Limb (tissue), 2 donors: ENCODE measurements around the gene LAMB1.
A peak's percentile ranks its signal among the peaks of the same experiment; 100 is the strongest.
"Not testable (repeated sequence)": the region's sequence is repeated elsewhere in the genome, so short reads cannot be mapped to it uniquely, and the experiment has no call there.

Experiments
- DNase-seq, 2 donors: peaks; one replicate each; pipeline ENCODE4 v3.0.0-alpha.2; 2016; ENCODE audit errors: extremely low spot score in 2 of 2

Gene LAMB1

DNA sequence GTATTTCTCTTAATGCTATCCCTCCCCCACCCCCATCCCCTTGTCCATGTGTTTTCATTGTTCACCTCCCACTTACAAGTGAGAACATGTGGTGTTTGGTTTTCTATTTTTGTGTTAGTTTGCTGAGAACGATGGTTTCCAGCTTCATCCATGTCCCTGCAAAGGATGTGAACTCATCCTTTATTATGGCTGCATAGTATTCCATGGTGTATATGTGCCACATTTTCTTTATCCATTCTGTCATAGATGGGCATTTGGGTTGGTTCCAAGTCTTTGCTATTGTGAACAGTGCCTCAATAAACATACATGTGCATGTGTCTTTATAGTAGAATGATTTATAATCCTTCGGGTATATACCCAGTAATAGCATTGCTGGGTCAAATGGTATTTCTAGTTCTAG, 81.1 kb downstream of the LAMB1 start:
- DNase-seq: not testable (repeated sequence)

DNA sequence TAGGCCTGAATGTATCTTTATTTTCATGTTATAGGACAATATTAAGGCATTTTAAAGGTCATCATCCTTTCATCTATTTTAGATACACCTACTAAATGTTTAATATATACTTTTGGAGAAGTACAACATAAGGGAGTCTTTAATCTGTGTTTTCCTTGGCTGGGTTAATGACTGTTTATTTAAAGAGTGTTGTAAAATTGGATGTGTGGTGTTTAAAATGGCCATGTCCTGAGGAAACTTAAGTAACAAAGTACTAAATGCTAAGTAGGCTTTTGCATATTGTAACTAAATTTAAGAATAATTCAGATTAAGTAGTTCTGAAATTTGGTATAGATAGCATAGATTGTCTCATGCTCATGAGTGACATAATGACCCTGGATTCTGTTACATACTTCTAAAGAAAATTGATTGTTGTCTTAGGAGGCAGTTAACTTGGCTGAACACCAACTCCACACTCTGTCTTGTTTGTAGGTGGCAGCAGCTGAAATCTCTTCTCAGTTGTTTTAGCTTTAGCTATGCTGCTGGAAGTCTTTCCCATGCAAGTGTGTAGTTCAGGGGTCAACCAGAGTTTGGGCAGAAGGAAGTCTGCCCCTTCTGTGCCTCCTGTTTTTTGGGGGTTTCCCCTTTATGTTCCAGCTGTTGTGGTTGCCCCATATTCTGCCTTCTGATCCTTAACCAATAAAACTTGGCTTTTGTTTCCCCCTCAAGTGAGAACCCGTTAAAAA, 82.8 kb downstream of the LAMB1 start:
- DNase-seq: no peak

DNA sequence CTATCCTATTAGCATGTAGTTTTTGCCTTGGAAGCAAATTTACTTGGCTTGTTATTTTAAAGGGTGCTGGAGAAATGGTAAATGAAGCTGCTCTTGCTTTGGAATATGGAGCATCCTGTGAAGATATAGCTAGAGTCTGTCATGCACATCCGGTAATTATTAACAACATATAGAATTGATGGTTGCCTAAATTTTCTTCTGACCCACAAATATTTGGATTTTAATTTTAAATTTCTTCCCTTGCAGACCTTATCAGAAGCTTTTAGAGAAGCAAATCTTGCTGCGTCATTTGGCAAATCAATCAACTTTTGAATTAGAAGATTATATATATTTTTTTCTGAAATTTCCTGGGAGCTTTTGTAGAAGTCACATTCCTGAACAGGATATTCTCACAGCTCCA, 84.0 kb downstream of the LAMB1 start:
- DNase-seq: no peak

DNA sequence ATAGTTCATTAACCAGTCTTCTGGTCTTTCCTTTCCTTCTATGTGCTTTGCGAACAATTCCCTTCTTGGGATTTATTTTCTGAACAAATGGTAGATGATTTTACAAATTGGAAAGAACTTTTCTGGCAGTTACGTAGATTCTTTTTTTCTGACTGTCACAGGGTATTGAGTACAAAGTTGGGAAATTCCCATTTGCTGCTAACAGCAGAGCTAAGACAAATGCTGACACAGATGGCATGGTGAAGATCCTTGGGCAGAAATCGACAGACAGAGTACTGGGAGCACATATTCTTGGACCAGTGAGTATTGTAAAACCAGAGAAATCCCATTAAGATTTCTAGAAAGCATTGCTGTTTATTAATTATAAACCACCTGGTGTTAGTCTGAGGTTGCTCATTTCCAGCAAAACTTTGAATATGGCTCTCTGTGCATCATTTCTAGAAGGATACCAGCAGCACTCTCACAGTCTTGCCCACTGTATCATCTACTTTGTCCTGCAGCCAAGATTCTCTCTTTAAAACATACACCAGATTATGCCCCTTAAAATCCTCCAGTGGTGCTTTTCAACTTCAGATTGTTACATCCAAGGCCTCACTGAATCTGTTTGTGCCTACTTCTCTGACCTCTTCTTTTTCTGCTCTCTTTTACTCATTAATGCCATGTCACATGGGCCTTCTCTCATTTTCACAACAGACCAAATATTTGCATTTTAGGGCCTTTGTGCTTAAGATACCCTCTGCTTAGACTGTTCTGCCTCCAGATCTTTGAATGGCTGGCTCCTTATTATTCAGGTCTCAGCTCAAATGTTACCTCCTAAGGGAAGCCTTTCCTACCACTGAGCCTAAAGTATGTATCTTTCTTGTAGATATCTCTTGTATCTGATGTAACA, 85.0 kb downstream of the LAMB1 start:
- DNase-seq: no peak

DNA sequence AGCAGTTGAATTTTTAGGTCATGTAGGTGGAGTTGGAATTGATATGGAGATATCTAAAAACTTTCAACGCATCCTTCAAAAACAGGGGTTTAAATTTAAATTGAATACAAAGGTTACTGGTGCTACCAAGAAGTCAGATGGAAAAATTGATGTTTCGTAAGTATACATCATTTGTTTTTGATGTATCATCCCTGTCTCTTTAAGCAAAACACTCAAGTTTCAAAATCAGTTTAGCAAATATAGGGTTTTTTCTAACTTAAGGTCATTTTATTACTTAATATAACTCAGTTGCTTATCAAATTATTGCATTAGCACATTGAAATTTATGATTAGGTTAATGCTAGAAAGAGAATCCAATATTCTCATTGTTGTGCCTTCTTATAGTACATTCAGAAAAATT, 87.4 kb downstream of the LAMB1 start:
- DNase-seq: no peak

DNA sequence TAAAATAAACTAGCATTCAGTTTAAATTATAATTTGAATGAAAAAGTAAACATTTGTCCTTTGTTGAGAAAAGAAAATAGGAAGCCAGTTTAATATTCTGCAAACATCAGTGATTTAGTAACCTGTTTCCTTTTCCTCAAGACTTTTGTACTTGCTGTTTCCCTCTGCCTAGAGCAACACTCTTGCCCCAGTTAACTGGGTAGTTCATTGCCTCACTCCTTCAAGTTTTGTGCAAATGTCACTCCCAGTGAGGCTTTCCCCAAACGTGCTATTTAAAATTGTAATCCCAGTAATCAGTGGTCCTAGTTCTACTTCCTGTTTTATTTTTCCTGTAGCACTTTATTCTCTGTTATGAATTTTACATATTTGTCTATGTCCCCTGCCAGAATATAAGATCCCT, 88.1 kb downstream of the LAMB1 start:
- DNase-seq: no peak

DNA sequence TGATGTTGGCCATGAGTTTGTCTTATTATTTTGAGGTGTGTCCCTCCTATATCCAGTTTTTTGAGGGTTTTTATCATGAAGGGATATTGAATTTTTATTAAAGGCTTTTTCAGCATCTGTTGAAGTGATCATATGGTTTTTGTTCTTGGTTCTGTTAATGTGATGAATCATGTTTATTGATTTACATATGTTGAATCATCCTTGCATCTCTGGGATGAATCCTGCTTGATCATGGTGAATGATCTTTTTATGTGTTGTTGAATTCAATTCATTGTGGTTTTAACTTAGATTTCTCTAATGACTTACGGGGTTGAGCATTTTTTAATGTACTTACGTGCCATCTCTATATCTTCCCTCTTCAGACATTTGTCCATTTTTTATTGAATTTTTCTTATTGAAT, 89.1 kb downstream of the LAMB1 start:
- no peak for DNase-seq

DNA sequence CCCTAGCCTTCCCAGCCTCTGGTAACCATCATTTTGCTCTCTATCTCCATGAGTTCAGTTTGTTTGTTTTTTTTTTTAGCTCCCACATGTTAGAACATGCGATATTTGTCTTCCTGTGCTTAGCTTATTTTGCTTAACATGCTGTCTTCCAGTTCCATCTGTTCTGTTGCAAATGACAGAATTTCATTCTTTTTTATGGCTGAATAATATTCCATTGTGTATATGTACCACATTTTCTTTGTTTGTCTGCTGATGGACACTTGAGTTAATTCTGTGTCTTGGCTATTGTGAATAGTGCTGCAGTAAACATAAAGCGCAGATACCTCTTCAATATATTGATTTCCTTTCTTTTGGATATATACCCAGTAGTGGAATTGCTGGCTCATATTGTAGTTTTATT, 91.0 kb downstream of the LAMB1 start:
- DNase-seq: no peak

DNA sequence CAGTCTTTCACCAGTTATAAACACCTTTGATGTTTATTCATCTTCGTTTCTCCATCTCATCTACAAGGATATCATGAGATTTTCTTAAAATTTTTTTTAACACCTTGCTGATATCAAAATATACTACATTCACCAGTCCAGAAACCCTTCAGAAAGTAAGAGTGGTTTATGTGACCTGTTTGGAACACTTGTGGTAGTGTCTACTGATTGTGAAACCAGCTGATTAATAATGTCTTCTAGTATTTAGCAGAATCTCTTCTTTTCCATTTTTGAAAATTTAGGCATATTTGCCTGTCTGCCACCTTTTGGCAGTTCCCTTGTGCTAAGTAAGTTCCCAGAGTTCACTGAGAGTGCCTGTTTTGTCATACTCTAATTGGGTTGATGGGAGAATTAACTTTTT, 93.5 kb downstream of the LAMB1 start:
- no peak for DNase-seq

DNA sequence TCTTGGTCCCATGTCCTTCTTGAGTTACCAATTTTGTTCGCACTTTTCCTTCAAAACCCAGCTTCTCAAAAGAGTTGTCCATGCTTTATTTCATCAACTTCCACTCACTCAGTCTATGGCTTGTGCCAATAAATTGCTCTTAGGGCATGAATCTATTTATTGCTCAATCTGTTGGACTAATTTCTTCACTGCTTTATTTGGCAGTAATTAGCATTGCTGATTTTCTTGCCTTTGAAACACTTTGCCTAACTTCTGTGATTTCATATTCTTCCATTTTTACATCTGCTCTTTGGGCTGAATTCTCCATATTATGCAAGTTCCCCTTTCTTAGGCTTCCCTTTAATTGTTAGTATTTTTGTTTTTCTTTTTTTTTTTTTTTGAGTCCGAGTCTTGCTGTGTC, 95.2 kb downstream of the LAMB1 start:
- no peak for DNase-seq

DNA sequence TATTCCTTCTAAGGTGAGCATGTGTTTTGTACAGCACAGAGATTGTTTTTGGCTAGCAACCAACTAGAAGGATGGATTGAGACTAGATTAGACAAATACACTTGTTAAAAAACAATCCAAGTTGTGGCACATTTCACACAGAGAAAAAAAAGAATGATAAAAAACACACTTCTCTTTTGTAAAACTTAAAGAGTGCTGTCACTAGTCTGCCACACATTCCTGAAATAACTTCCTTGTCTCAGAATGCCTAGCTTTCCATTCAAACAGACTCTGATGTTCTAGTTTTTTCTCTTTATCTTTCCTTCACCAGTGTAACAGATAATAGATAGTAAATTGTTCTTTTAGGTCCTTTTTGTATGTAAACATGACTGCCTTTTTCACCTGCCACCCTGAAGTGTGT, 100.6 kb downstream of the LAMB1 start:
- DNase-seq: no peak

DNA sequence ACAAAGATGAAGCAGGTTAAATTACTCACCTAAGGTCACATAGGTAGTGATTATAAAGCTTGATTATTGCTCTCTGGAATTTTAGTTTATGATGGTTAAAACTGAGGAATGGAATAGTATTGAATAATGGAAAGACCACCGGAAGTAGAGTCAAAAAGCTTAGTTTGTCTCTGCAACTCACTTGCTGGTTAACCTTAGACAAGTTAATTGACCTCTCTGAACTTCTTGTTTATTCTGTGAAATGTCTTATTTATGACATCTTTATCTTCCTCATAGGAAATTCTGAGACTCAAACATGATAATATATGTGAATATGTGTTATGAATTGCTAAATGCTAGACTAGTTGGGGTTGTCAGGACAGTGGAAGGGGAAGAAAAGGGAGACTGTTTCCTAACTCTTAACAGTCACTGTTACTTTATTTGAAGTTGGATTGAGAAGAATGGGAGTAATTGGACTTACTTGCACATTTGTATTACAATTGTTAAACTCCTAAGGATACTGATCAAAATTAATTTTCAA, 102.4 kb downstream of the LAMB1 start:
- DNase-seq: no peak

DNA sequence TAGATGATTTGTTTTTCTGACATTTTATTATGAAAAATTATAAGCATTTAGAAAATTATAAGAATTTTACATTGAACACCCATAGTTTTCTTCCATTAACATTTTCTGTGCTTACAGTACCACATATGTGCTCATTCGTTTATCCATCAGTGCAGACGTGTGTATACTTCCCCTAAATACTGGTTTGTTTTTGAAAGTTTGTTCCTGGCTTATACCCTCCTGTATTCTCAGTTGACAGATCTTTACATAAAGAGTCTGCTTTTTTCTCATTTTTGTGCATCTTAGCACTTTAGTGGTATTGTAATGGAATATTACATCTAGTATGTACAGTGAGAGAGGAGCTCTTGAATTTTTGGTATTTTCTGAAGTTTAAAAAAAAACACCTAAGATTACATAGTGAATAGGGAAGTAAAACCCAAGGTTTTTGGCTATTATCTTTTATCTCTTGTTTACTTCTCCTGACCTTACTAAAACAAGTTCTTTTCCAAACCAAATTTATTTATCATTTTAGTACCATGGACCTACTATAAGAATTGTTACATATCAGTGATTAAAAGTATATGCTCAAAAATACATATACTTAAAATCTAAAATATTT, 103.9 kb downstream of the LAMB1 start:
- no peak for DNase-seq

DNA sequence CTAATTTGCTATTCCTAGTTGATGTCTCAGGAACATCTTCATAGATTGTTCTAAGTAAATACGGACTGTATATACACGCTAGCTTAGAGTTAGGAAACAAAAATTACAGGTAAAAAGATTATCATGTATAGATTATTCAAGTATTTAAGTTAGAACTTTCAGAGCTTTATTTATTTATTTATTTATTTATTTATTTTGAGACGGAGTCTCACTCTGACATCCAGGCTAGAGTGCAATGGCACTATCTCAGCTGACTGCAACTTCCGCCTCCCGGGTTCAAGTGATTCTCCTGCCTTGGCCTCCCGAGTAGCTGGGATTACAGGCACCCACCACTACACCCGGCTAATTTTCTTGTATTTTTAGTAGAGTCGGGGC, 110.6 kb downstream of the LAMB1 start:
- not testable (repeated sequence) for DNase-seq

DNA sequence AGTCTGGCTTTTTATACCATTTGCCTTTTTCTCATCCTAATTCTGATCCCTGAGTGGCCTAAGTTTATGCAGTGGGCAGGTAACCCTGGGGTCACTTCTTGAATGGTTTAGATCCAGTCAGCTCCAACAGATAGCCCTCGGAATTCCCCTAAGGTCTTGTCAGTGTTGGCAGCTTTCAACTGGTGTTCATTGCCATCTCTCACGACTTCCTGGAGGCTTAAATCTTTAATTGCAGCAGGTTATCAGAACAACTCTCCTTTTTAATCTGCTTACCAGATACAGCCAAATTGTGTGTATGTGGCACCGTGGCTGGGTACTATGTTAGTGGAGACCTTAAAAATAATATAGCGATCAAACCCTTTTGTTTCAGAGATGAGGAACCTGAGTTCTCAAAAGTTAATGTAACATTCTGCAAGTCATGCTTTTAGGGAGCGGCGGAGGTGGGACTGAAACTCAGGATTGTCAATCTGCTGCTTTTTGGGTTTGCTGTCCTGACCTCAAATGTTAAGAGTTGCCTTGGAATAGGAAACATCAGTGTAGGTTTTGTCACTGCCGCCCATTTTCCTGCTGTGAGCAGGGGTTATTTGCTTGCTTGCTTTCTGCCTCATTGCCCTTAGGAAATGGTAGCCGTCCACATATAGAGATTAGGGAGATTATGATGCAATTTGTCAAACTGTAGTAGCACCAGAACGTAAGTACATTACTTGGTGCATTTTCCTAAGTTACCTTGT, 111.2 kb downstream of the LAMB1 start:
- no peak for DNase-seq

DNA sequence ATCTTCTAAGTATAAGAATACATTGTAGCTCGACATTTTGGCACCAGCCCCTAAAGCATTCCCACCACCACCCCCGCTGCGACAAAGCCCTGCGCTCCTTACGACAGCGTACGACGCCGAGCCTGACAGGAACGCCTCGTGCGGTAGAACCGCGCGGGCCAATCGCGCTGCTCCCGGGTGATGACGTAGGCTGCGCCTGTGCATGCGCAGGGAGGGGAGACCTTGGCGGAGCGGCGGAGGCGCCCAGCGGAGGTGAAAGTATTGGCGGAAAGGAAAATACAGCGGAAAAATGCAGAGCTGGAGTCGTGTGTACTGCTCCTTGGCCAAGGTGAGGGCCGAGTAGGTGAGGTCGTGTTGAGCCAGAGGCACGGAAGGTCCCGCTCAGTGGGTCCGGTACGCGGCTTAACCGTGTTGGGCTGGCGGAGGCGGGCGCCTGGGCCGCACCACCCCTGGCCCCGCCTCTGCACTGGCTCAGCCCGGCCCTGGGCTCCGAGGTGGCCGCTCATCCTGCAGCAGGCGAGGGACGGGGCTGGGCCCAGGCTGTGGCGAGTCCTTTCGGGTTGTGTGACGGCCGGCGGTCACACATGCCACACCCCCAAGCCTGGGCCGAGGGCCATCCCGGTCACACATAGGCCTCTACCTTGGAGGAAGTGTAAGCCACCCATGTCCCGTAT, 111.9 kb downstream of the LAMB1 start, which contains the start of gene DLD:
DLD (plus strand) TSS at position 222 of the 674 bp plus-strand sequence; CDS start at position 290, 68 bp downstream.
- DNase-seq: peak; percentile 94 to 95

DNA sequence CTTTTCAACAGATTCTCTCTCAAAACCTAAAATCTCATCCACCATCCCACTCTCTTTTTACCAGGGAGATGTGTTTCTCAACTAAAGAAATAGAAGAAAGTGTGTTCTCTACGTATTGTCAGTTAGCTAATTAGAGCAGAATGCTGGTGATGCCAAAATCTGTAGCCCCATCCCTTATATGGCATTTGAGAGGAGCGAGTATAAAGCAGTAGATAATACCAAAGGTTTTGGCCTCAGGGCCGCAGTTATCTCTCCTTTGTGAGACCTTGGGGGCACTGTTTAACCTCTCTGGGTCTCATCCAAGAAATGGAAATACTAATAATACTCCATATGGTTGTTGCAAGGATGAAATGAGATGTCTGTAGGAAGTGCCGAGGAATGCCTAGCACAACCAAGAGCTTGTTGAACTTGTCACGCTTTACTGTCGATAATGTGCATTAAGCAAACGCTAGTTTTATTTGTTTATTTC, 112.4 kb downstream of the LAMB1 start:
- DNase-seq: no peak

DNA sequence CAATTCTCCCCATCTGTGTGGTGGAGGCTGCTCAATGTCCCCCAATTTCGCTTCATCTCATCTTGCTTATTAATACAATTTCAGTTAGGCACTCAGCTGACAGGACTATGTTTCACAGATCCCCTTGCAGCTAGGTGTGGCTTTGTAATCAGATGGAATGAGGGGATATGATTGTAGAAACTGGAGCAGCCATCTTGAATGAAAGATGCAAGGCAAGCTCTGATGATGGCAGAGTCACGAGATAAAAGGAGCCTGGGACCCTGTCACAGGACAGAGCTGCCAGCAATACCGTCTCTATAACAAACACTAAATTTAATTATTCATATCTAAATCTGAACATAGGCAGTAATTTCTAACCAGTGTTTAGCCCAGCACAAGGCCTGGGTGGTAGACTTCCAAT, 113.0 kb downstream of the LAMB1 start:
- no peak for DNase-seq

DNA sequence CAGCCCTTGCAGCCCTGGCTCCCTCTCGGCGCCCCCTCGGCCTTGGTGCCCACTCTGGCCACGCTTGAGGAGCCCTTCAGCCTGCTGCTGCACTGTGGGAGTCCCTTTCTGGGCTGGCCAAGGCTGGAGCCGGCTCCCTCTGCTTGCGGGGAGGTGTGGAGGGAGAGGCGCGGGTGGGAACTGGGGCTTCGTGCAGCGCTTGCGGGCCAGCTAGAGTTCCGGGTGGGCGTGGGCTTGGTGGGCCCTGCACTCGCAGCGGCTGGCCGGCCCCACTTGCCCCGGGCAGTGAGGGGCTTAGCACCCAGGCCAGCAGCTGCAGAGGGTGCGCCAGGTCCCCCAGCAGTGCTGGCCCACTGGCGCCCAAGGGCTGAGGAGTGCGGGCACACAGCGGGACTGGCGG, 115.1 kb downstream of the LAMB1 start:
- not testable (repeated sequence) for DNase-seq

DNA sequence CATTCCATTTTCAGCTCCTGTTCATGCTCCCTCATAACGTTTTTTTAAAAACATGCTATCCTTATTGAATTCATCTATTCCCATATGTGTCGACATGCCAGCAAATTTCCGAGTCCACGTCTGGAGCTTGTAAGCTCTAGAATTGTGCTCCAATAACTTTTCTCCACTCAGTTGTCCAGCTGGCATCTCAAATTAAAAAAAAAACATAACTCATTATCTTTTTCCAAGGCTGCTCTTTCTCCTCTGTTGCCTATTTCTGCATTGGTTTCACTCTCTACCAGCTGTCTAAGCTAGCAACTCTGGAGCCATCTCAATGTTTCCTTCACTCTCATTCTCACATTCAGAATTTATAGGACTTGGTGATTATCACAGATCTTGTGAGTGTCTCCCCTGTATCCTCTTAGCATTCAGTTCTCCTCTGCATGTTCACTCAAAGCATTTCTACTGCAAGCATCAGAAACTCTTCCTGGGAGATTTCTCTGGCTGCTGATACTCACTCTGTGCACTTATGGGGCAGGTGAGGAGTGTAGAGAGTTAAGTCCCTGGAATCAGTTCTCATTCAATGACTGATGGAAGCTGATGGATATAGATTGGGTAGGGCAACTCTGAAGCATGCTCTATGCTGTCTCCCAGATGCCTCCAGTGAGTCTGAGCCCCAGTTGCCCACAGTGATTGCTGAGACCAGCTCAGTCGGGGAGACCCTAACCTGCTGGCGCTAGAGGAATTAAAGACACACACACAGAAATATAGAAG, 118.7 kb downstream of the LAMB1 start:
- no peak for DNase-seq
